HL-60 (cell line): Measurements from ENCODE around the gene CYP4F22.
A peak's percentile ranks its signal among the peaks of the same experiment; 100 is the strongest.

Experiments used
- DNase-seq, 2 experiments: peaks; one replicate each; pipeline ENCODE4 v3.0.0-alpha.2; 2010 to 2020; ENCODE audit warnings: low read depth in 1 of 2, low spot score in 1 of 2
- H3K27ac ChIP-seq: fragments of 250-450 bp; sonication (Bioruptor Pico); replicated peaks from 2 replicates; pipeline ENCODE4 v1.5.1; 2020; ENCODE audit warnings: mild to moderate bottlenecking, moderate library complexity
- H3K27me3 ChIP-seq: fragments of 250-450 bp; sonication (Bioruptor Pico); 2 replicates; pipeline ENCODE4 v1.5.1; 2021; ENCODE audit warnings: mild to moderate bottlenecking, moderate library complexity; ENCODE audit not compliant: insufficient read depth, poor library complexity, severe bottlenecking
- H3K4me3 ChIP-seq: replicated peaks from 2 replicates; pipeline ENCODE4 v1.5.1; 2011; ENCODE audit warnings: mild to moderate bottlenecking, control low read depth, low read length; ENCODE audit not compliant: insufficient read depth
- CTCF ChIP-seq: IDR thresholded peaks from one replicate; pipeline ENCODE4 v1.5.1; 2011; ENCODE audit warnings: low read length, control low read depth, inconsistent platforms; ENCODE audit not compliant: insufficient read depth
- GABPA ChIP-seq: IDR thresholded peaks from 2 replicates; pipeline ENCODE4 v1.6.1; 2012; ENCODE audit warnings: low read depth
- POLR2AphosphoS5 ChIP-seq: IDR thresholded peaks from 2 replicates; pipeline ENCODE4 v1.6.1; 2012; ENCODE audit warnings: low read depth
- REST ChIP-seq: IDR thresholded peaks from 2 replicates; pipeline ENCODE4 v1.6.1; 2012; ENCODE audit warnings: low read depth; ENCODE audit not compliant: insufficient replicate concordance
- SPI1 ChIP-seq: IDR thresholded peaks from 2 replicates; pipeline ENCODE4 v1.6.1; 2012; ENCODE audit warnings: low read depth, mild to moderate bottlenecking, borderline replicate concordance

The CYP4F22 gene

GRCh38 chr19:15536350-15536749, 28.0 kb downstream of the CYP4F22 start:
- TF ChIP-seq REST (no peak), CTCF (no peak), SPI1 (no peak), GABPA (no peak), POLR2AphosphoS5 (no peak)
- no peak for DNase-seq
- no peak overlapping the region for H3K4me3 ChIP-seq
- no peak overlapping the region for H3K27ac ChIP-seq
- no peaks in the 10 kb centered on the region for H3K27me3 ChIP-seq

GRCh38 chr19:15538774-15539173, 30.4 kb downstream of the CYP4F22 start:
- Histone ChIP-seq H3K27ac (no peak overlapping the region), H3K27me3 (no peaks in the 10 kb centered on the region), H3K4me3 (no peak overlapping the region)
- TF ChIP-seq GABPA, result no peak
- TF ChIP-seq REST, result peak; percentile 97
- no peak for DNase-seq

GRCh38 chr19:15539638-15540037, 31.3 kb downstream of the CYP4F22 start:
- no peaks in the 10 kb centered on the region for H3K27me3 ChIP-seq
- H3K4me3 ChIP-seq, result no peak overlapping the region
- H3K27ac ChIP-seq, result no peak overlapping the region
- no peak for TF ChIP-seq REST
- no peak for TF ChIP-seq SPI1
- TF ChIP-seq GABPA, result no peak
- no peak for TF ChIP-seq CTCF
- TF ChIP-seq POLR2AphosphoS5, result no peak
- no peak for DNase-seq

GRCh38 chr19:15540435-15540834, 32.1 kb downstream of the CYP4F22 start:
- H3K27me3 ChIP-seq, result no peaks in the 10 kb centered on the region
- TF ChIP-seq SPI1 (no peak), POLR2AphosphoS5 (no peak), CTCF (no peak), GABPA (no peak), REST (no peak)
- no peak overlapping the region for H3K27ac ChIP-seq
- H3K4me3 ChIP-seq, result no peak overlapping the region
- no peak for DNase-seq
